NCI-H345 treated with DMSO at 0.1 percent for 48 hours (cell line): ENCODE measurements around the gene DNAJC18.
"Not testable (repeated sequence)": the region's sequence is repeated elsewhere in the genome, so short reads cannot be mapped to it uniquely, and the experiment has no call there.

ENCODE experiments used
- DNase-seq: peaks from one replicate; lab custom pipeline; 2025; ENCODE audit not compliant: unreplicated experiment; lab: John Stamatoyannopoulos, UW

DNAJC18 gene

GRCh38 chr5:139439013-139439903 lies at the start of gene DNAJC18:
Gene DNAJC18 (minus strand): TSS chr5:139439525. CDS start chr5:139439445, 80 bp downstream.
- DNase-seq, result peak; percentile 94

DNA sequence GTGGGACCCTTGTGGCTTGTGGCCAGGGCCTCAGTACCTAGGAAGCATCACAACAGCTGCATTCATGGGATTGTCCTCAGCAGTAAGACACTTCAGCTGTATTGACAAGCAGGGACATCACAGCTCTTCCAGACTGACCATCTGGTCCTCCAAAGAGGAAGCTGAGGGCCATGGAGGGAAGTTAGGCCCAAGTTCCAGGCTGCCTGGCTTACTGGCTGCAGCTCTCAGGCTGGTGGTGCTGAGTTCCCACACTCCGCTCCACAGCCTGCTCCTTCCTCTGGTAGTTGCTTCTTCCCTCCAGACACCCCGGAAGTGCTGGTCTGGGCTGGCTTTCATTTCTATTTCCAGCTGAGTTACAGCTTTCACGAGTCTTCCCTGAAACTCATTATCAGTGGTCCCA lies 48.9 kb upstream of the DNAJC18 start:
- DNase-seq, result no peak

GRCh38 chr5:139486201-139486600 lies 46.9 kb upstream of the DNAJC18 start:
- no peak for DNase-seq

GRCh38 chr5:139482890-139483208 lies 43.5 kb upstream of the DNAJC18 start:
- not testable (repeated sequence) for DNase-seq

DNA sequence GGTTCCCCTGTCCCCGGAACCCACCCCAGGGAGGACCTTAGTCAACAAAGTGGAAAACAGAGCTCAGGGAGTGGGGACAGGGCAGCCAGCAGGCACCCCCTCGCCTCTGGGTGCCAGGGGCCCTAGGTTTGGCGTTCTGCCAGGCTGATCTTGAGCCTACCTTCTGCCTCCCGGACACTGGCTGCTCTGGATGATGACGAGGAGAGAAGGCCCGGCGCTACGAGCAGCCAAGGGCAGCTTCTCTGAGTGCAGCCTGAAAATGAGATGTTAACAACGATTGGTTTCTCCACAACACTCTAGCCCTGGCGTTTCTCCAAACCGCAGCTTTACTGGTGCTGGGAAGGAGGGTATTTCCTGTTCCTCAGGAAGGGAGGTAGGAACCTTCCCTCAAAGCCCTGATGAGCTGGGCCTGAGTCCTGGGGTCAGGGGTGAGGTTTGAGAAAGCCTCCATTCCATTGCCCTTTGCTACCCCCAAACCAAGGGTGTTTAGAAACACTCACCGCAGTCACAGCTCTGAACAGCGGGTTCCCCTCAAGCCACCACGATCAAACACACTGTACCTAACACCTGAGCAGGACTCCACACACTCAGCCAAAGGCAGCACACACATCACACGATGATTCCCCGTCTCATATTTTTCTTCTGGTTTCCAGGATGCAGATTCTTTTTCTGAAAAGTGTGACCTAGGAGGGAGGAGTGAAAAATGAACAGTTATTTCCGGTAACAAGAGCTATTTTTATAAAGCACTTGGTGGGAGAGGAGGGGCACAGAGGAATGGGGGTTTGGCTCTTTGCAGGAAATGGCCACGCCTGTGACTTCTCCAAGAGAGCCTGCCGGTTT lies 42.9 kb upstream of the DNAJC18 start, which contains the start of gene STING1:
Gene STING1 (minus strand): TSS at position 709 of the 840 bp plus-strand sequence. CDS start 1,054 bp downstream, outside the sequence.
- DNase-seq, result peak; percentile 61

- no peak for DNase-seq
These were observed 42.3 kb upstream of the DNAJC18 start for GRCh38 chr5:139481580-139482049.

DNA sequence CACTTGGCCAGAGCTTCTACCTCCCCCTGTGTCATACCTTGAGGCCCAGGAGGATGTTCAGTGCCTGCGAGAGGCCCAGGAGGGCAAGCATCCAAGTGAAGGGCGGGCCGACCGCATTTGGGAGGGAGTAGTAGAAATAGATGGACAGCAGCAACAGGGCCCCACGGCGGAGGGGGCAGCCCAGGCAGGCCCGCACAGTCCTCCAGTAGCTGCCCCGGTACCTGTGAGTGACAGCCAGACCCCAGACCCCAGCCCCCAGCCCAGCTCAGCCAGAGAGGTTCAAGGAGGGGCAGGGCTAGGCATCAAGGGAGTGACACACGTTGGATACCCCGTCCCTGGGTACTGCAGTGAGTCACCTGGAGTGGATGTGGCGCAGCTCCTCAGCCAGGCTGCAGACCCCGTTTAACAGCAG lies 41.8 kb upstream of the DNAJC18 start:
- no peak for DNase-seq

DNA sequence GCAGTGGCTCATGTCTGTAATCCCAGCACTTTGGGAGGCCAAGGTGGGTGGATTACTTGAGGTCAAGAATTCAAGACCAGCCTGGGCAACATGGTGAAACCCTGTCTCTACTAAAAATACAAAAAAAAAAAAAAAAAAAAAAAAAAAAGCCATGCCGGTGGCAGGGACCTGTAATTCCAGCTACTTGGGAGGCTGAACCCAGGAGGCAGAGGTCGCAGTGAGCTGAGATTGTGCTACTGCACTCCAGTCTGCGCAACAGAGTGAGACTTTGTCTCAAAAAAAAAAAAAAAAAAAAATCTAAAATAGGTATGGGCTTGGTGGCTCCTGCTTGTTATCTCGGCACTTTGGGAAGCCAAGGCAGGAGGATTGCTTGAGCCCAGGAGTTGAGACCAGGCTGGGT lies 40.4 kb upstream of the DNAJC18 start:
- DNase-seq, result not testable (repeated sequence)

- not testable (repeated sequence) for DNase-seq
These were observed 39.5 kb upstream of the DNAJC18 start for GRCh38 chr5:139478657-139479423.

DNA sequence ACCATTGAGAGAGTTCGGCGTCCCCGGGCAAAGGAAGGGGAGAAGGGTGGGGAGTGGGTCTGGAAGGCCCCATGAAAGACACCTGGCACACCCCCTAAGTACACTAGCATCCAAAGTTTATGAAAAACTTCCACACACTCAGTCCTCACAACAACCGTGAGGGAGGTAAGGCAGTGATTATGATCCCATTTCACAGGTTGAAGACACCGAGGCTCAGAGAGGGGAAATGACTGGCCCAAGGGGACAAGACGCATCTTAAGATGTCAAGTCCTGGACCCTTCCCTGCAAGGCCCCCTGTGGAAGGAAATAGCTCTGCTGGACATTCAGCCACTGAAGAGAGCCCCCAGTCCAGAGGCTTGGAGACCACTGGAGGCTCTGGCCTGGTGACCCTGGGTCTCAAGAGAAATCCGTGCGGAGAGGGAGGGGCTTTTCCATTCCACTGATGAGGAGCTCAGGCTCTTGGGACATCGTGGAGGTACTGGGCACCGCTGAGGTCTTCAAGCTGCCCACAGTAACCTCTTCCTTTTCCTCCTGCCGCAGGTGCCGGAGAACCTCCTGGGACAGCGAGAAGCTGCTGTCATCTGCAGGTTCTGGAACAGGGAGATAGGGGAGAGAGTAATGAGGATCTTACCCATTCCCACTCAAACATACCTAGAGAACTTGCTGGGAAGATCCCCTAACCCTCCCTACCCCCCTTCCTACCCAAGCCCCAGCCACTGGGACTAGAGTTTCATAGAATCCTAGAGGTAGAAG lies 36.7 kb upstream of the DNAJC18 start:
- DNase-seq, result no peak

DNA sequence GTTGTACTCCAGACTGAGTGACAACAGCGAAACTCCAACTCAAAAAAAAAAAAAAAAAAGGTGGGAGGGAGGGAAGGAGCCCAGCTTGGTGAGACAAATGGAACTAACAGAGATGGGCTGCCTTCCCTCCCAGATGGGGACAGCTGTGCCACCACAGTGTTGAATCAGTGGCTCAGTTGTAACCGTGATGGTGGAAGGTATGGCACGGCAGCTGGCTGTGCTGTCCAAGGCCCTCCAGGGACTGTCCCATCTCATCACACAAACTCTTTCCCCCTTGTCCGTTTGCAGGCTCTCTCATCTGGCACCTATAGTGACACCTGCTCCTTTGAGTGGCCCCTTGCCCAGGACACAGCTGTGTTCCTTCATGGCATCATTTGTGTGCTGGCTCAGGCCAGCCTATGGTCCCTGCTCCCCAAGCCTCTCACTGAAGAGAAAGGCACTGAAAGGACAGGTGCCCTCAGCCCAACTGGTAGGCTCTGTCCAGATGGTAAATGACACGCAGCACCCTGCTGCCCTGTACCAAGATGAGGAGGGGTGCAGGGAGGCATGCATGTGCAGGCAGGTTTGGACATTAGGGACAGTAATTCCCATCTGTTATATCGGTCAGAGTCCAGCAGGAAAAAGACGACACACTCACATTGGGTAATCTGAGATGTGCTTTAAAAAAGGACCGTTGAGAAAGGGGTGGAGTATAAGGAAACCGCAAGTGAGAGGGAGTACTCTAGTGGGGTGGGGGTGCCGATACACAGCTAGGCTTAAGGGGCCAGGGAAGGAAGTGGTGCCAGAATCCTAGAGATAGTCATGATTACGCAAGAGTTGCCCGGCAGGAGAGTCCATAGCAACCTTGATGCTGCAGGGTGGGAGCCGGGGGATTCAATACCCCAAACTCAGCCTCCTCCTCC lies 35.8 kb upstream of the DNAJC18 start:
- DNase-seq, result no peak

DNA sequence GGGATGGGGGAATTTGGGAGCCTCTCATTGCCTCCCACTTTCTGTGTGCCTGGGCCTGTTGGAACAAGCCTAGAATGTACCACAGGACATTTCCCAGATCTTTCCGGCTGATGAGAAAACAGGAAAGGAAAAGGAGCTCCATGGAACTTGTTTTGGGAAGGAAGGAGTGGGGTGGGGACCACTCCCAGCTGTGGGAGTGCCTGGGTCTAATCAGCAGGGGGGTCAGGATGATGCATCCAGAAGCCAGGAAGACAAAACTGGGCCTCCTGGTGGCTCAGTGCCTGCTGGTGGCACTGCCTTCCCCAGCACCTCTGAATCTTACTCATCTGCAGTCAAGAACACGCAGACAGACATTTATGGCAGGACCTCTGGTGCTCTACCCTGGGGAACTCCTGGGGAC lies 34.2 kb upstream of the DNAJC18 start:
- DNase-seq, result no peak

DNA sequence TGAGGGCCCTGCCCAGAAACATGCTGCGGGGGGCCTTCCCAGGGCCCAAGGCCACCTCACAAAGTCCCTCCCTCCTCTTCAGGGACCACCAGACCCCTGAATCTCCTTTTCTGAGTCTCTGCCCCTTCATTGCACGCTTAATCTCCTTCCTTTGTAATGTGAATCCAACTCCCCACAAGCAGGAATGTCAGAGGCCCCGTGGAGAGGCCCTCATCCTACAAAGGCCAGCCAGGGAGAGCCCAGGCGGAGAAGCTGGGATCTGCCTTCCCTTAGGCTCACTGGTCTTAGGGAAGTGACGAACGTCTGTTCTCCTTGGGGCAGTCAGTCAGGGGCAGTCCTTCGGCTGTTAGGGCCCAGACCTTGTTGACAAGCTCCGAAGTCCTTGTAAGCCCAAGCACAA lies 33.8 kb upstream of the DNAJC18 start:
- no peak for DNase-seq

DNA sequence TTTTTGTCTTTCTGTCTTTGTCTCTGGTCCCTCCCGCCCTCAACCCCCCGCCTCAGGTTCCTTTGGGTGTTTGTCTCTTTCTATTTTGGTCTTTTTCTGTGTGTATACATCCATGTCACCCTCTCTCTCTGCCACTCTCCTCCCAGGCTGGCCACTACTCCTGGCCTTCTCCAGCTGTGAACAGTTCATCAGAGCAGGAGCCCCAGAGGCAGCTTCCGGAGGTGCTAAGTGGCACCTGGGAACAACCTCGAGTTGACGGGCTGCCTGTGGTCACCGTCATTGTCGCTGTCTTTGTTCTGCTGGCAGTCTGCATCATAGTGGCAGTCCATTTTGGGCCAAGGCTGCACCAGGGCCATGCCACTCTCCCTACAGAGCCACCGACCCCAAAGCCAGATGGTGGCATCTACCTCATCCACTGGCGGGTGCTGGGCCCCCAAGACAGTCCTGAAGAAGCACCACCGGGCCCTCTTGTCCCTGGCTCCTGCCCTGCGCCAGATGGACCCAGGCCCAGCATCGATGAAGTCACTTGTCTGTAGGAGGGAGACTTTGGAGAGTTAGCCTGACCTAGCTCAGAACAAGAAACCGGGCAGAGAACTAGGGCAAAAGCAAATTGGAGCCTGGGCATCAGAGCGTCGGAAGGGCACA lies 33.2 kb upstream of the DNAJC18 start:
- DNase-seq, result no peak

- no peak for DNase-seq
These were observed 31.5 kb upstream of the DNAJC18 start, which contains the start of gene SMIM33 for GRCh38 chr5:139470821-139471300. Gene SMIM33 (plus strand): TSS chr5:139471004. CDS start chr5:139471122, 118 bp downstream.

GRCh38 chr5:139468421-139468931 lies 29.2 kb upstream of the DNAJC18 start:
- no peak for DNase-seq

DNA sequence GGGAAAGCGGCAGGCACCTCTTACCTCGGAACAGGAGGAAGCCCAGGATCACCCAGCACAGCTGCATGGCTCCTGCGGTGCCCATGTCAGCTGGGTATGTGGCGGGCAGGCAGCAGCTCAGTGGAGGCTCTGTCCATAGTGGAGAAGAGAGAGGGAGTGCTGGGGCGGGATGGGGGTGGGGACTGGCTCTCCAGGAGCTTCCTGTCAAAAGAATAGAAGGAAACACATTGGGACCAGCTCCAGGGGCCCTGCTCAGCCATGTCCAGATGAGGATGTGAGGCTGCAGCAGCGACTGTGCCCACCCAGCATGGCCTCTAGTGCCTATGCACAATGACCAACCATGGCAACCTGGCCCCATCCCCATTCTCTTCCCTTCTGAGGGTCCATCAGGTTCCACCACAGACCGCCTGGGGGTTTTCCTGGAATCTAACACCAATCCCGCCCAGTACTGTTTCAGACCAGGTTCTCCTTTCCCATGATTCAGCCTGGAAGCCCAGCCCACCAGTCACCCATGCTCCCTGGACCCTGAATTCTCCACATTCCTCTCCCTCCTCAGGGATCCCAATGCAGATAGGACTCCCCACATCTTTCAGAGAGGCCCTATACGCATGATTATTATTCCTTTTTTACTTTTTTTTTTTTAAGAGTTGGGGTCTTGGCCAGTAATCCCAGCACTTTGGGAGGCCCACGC lies 23.4 kb upstream of the DNAJC18 start, which contains the start of gene ECSCR:
Gene ECSCR (minus strand): TSS at position 158 of the 691 bp plus-strand sequence. CDS start 73 bp downstream, at position 85.
- DNase-seq, result no peak

- DNase-seq, result no peak
These were observed 22.4 kb upstream of the DNAJC18 start for GRCh38 chr5:139461698-139462097.
